GM21528 (cell line): ENCODE results near the gene VSIG4.

Experiments
- ATAC-seq: cut with Tn5 transposase; IDR thresholded peaks from one replicate; pipeline ENCODE4 v1.9.1; 2021; ENCODE audit warnings: mild to moderate bottlenecking, moderate library complexity; ENCODE audit not compliant: unreplicated experiment, low FRiP score

The VSIG4 gene

DNA sequence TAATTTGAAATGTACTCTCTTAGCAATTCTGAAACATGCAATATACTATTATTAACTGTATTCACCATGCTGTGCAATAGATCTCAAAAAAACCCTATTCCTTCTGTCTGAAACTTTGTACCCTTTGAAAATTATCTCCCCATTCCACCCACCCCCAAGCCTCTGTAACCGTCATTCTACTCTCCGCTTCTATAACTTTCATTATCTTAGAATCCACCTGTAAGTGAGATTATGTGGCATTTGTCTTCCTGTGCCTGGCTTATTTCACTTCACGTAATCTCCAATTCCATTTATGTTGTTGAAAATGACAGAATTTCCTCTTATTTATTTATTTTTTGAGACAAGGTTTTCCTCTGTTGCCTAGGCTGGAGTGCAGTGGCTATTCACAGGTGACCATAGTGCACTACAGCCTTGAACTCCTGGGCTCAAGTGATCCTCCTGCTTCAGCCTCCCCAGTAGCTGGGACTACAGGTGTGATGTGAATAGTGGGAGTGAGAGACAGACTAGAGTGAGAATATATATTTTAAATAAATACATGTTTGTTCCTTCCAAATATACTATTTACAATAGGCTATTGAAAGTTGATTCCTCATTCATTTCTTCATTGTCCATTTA lies 30.5 kb downstream of the VSIG4 start:
- no peak for ATAC-seq

DNA sequence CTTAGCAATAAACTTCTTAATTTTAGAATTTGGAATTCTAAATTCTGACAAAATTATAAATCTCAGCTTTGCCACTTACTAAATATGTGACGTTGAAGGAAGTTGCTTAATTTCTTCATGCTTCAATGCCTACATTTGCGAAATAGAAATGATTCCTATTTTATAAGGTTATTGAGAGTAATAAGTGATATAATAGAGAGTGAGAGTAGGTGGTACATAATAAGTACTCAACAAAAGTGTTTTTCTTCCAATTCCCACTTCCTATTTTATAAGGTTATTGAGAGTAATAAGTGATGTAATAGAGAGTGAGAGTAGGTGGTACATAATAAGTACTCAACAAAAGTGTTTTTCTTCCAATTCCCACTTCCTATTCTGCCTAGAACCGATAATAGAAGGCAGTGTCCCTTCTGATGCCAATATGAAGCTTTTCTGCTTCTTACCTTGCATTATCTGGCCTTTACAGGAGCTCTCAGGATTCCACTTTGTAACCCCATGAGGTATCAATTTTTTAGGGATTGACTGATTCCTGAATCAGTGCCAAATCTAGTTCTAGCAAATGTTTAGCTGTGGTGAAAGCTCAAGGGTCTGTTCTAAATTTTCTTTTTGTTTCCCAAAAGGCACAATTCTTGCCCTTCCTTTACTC lies 31.4 kb downstream of the VSIG4 start:
- ATAC-seq = no peak

DNA sequence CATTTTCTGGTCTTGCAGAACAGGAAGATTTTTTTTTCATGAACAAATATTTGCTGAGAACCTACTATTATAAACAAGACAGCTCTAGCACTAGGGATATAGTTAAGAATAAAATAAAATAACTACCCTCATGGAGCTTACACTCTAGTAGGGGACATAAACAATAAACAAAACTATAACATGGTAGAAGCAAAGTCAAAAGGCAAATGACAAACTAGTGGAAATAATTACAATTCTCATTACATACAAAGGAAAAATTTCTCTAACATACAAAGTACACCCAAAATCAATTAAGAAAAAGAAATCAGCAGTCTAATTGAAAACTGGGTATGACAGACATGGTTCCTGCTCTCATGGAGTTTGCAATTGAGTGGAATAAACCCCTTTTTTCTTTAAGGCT lies 32.0 kb downstream of the VSIG4 start:
- no peak for ATAC-seq

DNA sequence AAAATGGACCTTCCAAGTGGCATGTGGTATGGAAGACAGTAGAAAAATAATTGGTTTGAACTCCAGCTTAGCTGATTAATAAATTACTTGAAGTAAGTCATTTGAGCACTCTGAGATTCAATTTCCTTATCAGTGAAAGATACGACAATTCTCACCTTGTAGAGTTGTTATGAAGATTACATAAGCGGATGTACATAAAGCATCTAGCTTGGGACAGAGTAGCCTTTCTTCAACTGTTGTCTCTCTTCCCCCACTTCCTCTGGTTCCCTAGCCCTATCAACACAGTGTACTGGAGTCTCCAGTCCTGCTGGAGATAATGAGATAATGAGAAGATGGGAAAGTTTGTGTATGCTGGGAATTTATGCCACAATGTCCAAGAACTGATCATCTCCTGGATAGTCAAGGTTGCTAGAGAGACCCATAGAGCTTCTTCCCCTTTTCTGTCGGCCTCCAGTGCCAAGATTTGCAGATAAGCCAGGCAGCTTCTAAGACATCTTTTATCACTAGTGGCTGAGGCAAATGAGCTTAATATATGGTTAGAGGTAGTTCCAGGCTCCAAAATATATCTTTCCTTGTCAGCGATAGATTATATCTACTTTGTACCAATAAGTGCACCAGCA lies 33.9 kb downstream of the VSIG4 start:
- ATAC-seq = no peak

DNA sequence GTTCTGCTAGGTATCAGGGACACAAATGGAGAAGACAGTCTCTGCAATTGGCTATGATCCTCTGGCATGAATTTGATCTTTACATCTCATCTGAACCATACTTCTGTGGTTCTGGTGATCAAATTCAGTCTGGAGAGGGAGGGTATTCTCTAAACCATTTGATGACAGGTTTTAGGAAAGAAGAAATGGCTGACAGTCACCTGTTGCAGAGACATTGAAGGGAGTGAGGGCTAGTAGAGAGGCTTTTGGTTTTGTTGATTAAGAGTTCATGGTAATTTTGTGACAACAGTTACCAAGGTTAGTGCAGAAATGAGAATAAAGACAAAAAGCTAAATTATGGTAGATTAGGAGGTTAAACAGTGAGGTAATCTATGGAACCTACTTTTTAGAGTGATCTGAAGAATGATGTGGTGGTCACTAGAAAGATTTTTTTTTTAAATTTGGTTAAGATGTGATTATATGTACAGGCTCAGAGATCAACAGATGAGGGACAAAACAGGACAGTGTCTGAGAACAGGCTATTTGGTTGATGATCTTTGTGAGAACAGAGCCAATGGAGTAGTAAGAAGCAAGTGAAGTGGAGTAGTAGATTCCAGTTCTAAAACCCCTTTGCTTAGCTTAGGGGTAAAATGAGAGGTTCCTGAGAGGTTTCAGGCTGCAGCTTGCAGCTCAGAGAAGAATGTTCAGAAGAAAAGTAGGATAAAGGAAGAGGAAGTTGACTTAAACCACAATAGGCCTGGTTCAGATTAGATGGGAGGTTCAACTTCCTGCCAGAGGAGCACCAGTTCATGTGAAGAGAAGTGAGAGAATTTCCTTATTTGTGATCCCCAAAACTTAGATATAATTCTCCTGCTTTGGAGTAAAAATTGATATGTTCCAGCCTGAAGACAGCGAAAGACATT lies 34.7 kb downstream of the VSIG4 start:
- no peak for ATAC-seq

DNA sequence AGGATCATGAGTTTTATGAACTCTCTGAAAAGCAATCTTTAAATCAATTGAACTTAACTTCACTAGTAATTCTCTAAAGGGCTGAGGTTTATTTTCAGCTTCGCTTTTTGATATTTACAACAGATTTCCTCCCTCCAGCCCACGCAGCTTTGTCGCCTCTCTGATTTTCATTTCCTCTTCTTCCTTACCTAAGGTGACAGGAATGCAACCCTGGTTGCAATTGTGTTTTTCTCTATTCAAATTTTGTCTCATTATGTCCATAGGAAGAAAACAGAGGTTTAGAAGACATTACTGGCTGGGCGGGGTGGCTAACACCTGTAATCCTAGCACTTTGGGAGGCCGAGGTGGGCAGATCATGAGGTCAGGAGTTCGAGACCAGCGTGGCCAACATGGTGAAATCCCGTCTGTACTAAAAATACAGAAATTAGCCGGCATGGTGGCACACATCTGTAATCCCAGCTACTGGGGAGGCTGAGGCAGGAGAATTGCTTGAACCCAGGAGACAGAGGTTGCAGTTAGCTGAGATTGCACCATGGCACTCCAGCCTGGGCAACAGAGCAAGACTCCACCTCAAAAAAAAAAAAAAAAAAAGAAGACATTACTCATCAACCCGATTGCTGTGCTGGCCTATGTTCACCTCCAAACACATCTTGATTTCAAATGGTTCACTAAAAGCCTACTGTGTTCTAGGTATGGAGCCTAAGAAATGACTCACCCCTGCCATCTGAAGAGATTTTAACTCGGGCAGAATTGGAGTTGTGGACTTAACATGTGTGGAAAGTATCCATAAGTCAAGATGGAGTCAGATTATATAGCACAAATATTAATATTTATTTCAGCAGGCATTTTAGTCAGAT lies 36.8 kb downstream of the VSIG4 start:
- no peak for ATAC-seq

DNA sequence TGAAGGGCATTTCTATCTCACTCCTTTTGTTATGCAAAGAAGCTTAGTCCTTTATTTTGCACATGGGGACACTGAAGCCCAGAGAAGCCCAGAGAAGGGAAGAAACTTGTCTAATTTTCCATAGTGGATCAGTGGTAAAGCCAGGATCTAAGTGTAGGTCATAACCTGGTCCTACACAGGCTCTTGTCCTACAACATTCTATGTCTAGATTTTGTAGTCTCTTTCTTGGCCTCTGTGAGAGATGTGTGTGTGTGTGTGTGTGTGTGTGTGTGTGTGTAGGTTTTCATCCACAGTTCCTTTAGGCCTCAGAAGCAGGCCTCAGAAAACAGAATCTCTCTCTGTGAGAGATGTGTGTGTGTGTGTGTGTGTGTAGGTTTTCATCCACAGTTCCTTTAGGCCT lies 38.3 kb downstream of the VSIG4 start:
- ATAC-seq = no peak

DNA sequence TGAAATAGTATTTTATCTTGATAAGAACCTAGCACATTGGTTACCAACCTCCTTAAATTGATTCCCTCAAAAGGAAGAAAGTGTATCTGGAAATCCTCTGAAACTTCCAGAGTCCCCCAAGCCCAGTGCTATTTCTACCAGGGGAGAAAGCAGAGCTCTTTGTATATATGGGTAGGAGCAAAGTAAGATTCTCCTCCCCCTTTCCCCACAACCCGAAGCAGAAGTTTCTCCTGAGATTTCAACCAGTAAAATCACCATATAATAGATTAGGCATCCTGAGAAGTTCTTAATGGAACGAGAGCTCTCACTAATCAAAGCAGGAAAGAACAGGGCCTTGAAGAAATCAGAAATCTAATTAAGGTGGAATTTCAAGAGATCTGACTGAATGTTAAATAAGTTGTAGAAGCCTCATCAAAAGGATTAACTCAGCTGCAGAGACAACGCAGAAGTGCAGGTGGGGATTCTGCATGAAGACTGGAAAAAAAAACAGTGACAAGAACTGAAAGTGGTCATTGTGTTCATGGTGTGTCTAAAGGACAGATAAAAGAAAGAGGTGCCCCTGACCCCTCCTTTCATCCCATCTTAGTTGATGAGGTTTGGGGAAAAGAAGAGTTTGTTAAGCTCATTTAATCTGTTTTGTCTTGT lies 39.1 kb downstream of the VSIG4 start:
- ATAC-seq = no peak

DNA sequence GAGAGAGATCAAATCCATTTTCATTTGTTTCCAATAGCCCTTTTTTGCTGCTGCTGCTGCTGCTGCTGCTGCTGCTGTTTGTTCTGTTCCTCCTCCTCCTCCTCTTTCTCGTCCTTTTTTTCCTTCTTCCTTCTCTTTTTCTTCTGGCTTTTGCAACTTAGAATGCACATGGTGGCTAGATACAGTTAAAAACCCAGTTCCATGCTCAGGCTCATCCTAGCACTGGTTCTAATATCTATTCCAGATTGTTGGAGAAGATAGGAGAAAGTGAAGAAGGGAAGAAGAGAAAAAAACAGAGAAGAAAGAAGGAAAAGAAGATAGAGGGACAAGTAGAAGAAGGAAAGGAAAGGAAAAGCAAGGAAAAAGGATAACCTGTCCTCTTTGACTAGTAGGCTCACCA lies 39.7 kb downstream of the VSIG4 start:
- no peak for ATAC-seq

DNA sequence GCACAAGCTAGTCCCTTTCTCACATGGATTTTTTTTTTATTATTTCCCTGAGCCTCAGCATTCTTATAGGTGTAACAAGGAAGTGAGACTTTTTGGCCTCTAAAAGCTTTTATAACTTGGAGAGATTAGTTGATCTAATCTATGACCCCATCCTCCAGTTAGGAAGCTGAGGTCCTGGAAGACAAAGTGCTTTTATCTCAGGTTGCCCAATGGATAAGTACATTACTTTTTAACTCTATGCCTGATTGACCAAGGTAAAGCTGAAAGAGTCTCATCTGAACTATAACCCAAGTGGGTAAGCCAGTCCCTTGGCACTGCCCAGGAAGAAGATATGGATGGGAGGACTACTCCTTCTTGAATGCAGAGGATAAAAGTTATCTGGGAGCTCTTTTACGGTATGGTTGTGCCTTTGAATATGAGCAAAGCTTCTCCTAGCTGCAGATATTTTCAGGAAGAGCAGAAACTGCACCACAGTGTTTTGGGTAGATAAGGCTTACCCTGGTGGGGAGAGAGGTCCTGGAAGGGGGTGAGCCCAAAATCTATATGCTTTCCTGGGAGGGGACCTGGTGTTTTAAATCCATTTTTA lies 40.2 kb downstream of the VSIG4 start:
- ATAC-seq = no peak

DNA sequence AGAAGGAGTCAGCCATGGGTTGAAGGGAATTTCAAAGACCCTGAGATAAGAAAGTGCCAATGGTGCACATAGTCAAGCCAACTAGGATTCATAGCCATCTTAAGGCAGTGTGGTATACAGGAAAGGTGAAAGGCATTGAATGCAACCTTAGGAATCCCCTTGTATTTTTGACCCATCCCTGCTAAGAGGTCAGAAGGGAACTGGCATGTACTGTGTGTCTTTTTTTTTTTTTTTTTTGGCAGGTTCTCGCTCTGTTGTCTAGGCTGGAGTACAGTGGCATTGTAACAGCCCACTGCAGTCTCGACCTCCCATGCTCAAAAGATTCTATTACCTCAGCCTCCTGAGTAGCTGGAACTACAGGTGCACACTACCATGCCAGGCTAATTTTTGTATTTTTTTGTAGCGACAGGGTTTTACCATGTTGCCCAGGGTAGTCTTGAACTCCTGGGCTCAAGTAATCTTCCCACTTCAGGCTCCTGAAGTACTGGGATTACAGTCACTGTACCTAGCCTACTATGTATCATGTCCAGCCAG lies 40.8 kb downstream of the VSIG4 start:
- no peak for ATAC-seq

DNA sequence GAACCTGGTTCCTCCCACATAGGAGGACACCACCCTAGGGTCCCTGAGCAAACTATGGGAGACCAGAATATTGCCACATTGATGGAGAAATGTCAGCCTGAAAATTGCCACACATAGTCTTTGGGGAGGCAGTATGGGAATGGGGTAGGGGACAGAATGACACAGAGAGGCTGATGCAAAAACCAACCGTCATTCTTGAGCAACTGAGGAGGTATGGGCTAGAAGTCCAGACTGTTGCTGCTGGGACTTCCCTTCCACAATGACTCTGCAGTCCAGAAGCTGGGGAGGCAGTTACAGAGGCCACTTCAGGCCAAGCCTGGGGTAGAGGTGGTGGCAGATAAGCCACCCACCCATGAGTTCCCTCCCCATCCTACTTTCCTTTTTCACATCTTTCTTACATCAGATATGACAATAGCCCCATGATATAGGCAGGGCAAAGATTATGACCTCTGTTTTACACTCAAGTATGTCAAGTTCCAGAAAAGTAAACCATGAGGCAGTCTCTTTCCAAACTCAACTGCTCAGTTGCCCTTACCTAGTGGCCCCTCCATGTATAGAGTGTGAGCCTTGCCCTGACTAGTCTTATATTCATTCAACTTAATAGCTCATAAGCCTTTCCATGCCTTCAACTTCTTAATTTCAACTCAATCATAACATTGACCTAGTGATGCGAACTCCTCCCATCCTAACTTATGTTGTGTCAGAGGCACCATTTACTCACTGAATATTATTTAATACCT lies 41.7 kb downstream of the VSIG4 start:
- no peak for ATAC-seq

DNA sequence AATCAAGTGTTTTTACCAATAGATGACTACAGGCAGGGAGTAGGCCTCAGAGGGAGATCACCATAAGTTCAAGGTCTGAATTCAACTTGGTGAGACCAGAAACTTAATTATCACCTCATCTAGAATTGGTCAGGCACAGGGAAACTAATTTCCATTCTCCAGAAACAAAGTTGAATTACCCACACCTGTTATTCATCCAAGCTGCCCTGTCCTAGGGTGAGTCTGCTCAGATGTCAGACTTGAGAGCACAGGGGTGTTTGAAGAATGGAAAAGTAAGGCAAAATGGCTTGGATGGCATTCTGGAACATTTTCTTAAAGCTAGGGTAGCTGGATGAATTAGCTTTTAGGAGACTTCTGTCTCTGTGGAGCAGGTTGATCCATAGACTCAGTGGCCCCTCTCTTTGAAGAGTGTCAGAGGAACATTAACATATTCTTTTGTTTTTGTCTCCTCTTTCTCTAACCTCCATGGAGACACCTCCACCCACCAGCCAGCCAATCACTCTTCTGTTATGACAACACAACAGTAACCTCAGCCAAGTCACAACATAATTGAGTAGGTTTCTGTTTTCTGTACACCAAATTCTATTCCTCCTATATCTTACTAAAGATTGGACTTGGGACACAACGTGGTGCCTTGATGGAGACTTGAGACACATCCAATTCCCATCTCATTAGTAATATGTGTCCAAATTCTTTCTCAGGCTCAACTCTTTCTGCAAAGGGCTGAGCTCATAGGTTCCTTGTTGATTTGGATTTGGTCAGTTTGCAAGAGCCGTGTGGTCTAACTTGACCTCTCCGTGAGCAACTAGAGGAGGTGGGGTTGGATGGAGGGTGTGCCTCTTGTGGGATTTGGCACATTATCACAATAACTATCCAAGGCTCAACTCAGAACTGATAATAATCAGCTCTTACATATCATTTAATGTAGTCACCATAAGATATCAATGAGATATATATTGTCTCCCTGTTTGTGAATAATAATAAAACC lies 45.1 kb downstream of the VSIG4 start:
- no peak for ATAC-seq

DNA sequence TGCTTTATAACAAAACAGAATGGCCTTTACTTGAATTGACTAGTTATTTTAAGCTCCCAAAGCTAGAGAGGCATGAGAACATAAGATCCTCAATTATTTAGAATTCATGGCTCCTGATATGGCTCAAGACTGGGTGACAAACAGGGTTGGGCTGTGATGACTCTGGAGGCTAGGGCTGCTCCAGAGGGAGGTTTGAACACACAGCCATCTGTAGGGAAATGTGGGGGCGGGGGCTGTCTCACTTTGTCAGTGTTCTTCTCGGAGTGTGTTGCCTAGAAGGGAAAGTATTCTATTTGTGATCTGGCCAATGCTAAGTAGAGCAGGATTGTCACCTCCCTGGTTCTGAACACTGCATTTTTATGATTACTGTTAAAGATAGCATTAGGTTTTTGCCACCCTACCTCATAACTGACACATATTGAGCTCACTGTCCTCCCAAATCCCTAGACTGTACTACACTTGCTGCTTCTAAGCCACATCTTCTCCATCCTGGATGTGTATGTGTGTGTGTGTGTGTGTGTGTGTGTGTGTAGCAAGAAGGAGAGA lies 45.9 kb downstream of the VSIG4 start:
- ATAC-seq = no peak

DNA sequence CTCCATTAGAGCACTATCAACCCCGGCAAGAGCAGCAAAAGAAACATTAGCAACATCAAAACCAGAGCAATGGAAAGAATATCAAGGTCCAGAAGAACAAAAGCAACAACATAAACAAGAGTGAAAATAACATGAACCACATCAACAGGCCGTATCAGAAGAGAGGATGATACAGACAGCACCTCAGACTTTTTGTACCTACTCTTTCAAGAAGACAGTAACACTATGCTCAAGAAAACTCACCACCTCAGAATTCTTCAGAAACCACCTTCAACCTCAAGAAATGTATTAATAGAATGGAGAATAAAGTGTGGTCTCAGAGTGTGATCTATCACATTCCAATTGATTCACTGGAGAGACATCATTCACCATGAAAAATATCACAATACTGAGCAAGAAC lies 46.5 kb downstream of the VSIG4 start:
- no peak for ATAC-seq

DNA sequence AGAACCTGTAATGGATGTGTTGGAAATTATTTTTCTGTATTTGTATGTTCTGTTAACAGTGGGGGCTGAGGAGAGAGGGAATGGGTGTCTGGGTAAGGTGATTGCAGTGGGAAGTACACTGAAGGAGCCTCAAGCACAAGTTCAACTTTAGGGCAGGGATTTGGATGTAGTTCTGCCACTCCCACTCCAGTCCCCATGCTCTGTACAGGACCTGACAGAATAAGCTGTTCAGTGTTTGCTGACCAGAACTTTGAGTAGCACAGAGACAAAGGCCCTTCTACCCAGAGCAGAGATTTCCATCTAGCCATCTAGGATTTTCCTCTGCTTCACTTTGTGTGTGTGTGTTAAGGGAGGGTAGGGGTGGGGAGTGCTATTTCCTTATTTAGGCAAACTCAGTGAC lies 49.2 kb downstream of the VSIG4 start:
- ATAC-seq = no peak

DNA sequence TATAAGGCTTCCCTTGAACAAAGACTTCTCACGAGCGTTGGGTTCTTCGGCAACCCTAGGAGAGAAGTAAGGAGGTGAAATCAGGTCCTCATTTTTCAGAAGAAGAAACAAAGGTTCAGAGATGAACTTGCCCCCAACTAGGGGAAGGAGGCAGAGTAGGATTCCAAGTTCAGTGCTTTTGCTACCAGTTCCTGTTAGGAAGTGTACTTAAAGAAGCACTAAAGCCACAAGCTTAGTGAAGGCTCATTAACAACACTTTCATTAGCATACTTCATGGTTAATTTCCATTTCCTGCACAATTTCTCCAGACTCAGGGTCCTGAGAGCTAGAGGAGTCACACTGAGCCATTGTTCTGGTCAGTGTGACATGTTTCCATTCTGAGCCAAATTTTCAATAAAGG lies 52.1 kb downstream of the VSIG4 start:
- no peak for ATAC-seq
